ENCODE measurements around the gene SPOCK1. TPM values are rescaled to one million over a fixed set of nuclear protein-coding genes. Genes with fewer than 3 reads are reported as not detected.

SPOCK1 gene
- total RNA-seq, 1 donor from 2014 or later = 8.4 TPM

DNA sequence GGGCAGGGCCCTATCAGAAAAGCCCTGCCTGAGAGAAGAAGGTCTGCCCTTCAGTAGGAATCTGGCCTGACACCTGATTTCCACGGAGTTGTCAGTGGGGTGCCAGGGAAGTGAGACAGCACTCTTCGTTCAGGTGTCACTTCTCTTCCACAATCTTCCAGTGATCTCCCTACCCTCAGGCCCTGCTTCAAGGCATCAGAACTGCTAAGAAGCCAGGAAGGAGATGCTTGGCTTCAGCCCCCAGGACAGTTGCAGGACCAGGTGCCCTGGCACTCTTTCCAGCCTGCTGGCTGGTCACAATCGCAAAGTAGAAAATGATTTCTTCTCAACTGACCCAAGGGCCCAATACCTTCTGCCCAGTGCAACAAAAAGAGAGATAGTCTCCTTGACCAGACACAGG lies 50.3 kb downstream of the SPOCK1 start:
- H3K36me3 ChIP-seq = no peaks in the 10 kb centered on the region
- H3K27ac ChIP-seq = no peak overlapping the region
- intact Hi-C loops (cut with DNase I) = no loop called here
- H3K4me3 ChIP-seq = no peak overlapping the region
- no peaks in the 10 kb centered on the region for H3K4me1 ChIP-seq
- H3K9me3 ChIP-seq = no peaks in the 10 kb centered on the region
- TF ChIP-seq, protein P1, sequence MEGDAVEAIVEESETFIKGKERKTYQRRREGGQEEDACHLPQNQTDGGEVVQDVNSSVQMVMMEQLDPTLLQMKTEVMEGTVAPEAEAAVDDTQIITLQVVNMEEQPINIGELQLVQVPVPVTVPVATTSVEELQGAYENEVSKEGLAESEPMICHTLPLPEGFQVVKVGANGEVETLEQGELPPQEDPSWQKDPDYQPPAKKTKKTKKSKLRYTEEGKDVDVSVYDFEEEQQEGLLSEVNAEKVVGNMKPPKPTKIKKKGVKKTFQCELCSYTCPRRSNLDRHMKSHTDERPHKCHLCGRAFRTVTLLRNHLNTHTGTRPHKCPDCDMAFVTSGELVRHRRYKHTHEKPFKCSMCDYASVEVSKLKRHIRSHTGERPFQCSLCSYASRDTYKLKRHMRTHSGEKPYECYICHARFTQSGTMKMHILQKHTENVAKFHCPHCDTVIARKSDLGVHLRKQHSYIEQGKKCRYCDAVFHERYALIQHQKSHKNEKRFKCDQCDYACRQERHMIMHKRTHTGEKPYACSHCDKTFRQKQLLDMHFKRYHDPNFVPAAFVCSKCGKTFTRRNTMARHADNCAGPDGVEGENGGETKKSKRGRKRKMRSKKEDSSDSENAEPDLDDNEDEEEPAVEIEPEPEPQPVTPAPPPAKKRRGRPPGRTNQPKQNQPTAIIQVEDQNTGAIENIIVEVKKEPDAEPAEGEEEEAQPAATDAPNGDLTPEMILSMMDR (IDR thresholded peaks at IDR 0.05) = no peak
- H3K27me3 ChIP-seq (ENCODE audit: low read depth) = no peaks in the 10 kb centered on the region
- ATAC-seq = no peak
- DNase-seq = no peak

DNA sequence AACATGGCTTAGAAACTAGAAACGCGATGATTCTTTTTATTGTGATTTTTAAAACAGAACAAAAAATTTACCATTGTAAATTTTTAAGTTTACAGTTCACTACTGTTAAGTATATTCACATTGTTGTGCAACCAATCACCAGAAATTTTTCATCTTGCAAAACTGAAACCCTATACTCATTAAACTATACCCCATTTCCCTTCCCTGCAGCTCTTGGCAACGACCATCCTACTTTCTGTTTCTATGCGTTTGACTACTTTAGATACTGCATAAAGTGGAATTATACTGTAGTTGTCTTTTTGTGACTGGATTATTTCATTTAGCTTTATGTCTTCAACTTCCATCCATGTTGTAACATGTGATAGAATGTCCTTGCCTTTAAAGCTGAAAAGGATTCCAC lies 52.5 kb downstream of the SPOCK1 start:
- TF ChIP-seq, protein P1 (IDR thresholded peaks at IDR 0.05) = no peak
- H3K27me3 ChIP-seq (ENCODE audit: low read depth) = no peaks in the 10 kb centered on the region
- no peak for DNase-seq
- no peaks in the 10 kb centered on the region for H3K9me3 ChIP-seq
- H3K4me1 ChIP-seq = no peaks in the 10 kb centered on the region
- H3K36me3 ChIP-seq = no peaks in the 10 kb centered on the region
- ATAC-seq = no peak
- no peak overlapping the region for H3K4me3 ChIP-seq
- H3K27ac ChIP-seq = no peak overlapping the region
- intact Hi-C loops (cut with DNase I) = no loop called here

DNA sequence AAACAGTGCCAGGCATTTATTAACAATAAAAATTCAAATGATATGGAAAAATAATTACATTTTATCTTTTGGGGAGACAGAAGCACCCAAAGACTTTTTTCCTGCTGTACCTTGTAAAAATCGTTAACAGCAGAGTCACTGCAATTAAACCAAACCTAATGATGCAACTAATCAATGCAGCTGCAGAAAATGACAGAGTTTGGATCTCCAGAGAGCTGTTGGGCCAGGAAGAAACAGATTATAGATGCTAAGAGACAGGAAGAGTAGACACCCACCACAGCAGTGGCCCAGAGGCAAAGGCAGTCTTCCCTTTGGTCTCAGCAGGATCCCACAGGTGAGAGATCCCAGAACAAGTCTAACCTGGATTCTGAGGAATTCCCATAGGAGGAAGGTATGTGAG lies 53.0 kb downstream of the SPOCK1 start:
- Histone ChIP-seq H3K4me3 (no peak overlapping the region), H3K27me3 (ENCODE audit: low read depth) (no peaks in the 10 kb centered on the region), H3K27ac (no peak overlapping the region), H3K9me3 (no peaks in the 10 kb centered on the region), H3K36me3 (no peaks in the 10 kb centered on the region), H3K4me1 (no peaks in the 10 kb centered on the region)
- DNase-seq (no peak), ATAC-seq (no peak)
- TF ChIP-seq, protein P1 (IDR thresholded peaks at IDR 0.05) = no peak
- intact Hi-C loops (cut with DNase I) = no loop called here

GRCh38 chr5:137442660-137443059 lies 56.5 kb downstream of the SPOCK1 start:
- no peaks in the 10 kb centered on the region for H3K4me1 ChIP-seq
- H3K36me3 ChIP-seq = no peaks in the 10 kb centered on the region
- H3K4me3 ChIP-seq = no peak overlapping the region
- TF ChIP-seq, protein P1 (IDR thresholded peaks at IDR 0.05) = no peak
- ATAC-seq (no peak), DNase-seq (no peak)
- H3K27me3 ChIP-seq (ENCODE audit: low read depth) = no peaks in the 10 kb centered on the region
- intact Hi-C loops (cut with DNase I) = no loop called here
- H3K27ac ChIP-seq = no peak overlapping the region
- H3K9me3 ChIP-seq = no peaks in the 10 kb centered on the region

DNA sequence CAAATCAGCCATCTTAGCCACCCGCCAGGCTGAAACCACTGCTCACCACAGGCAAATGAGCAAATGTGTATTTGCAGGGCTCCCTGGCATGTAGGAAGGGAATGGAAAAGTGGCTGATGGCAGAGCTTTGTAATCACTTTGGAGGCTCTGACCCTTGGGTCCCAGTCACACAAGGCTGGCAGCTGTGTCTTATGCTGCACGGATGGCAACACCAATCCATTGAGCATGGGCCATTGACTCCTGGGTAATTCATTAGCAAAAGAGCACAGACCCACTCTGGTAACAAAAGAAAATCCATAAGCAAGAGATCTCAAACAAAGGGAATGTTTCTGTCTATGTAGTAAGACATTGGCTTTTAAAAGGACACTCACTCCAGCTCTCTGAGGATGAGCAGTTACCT lies 57.6 kb downstream of the SPOCK1 start:
- DNase-seq = no peak
- Histone ChIP-seq H3K36me3 (no peaks in the 10 kb centered on the region), H3K4me3 (no peak overlapping the region), H3K27me3 (ENCODE audit: low read depth) (no peaks in the 10 kb centered on the region), H3K27ac (no peak overlapping the region), H3K4me1 (no peaks in the 10 kb centered on the region), H3K9me3 (no peaks in the 10 kb centered on the region)
- TF ChIP-seq, protein P1 (IDR thresholded peaks at IDR 0.05) = no peak
- intact Hi-C loops (cut with DNase I) = no loop called here
- ATAC-seq = no peak

DNA sequence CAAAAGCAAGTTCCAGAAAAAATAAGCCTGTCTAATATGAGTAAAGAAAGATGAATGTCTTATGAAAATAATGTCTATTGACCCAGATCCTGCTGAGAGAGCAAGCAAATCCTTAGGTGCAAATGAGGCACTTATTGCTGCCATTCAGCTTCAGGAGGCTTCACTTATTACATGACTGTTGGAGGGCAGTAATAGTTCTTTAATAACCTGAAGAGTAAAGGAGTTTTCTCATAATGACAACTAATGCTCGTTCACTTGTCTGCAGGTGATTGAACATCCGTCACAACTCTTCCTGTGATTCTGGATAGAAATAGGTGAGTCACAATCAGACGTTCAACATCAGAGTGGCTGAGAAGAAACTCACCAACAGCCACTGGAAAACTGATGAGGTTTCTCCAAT lies 58.3 kb downstream of the SPOCK1 start:
- Histone ChIP-seq H3K4me1 (no peaks in the 10 kb centered on the region), H3K4me3 (no peak overlapping the region), H3K27me3 (ENCODE audit: low read depth) (no peaks in the 10 kb centered on the region), H3K27ac (no peak overlapping the region), H3K36me3 (no peaks in the 10 kb centered on the region), H3K9me3 (no peaks in the 10 kb centered on the region)
- TF ChIP-seq, protein P1 (IDR thresholded peaks at IDR 0.05) = no peak
- intact Hi-C loops (cut with DNase I) = no loop called here
- no peak for ATAC-seq
- no peak for DNase-seq

Data from lower lobe of right lung (tissue), 2 donors.